ENCODE results near the gene CLIC2.
"Not testable (repeated sequence)": the region's sequence is repeated elsewhere in the genome, so short reads cannot be mapped to it uniquely, and the experiment has no call there.

The CLIC2 gene

GRCh38 chrX:155334486-155335336, at the start of gene CLIC2:
Gene CLIC2, minus strand, starts transcription at chrX:155334614. Its CDS starts 187 bp downstream, at chrX:155334427.
- DNase-seq (ENCODE audit: low spot score) = no peak

DNA sequence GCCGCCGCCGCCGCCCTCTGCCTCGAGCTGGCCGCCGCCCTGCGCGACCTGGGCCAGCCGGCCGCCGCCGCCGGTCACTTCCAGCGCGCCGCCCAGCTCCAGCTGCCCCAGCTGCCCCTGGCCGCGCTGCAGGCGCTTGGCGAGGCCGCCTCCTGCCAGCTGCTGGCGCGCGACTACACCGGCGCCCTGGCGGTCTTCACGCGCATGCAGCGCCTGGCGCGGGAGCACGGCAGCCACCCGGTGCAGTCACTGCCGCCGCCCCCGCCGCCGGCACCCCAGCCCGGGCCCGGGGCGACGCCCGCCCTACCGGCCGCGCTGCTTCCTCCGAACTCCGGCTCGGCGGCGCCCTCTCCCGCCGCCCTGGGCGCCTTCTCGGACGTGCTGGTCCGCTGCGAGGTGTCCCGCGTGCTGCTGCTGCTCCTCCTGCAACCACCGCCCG, 48.1 kb upstream of the CLIC2 start:
- DNase-seq (ENCODE audit: low spot score) = not testable (repeated sequence)

DNA sequence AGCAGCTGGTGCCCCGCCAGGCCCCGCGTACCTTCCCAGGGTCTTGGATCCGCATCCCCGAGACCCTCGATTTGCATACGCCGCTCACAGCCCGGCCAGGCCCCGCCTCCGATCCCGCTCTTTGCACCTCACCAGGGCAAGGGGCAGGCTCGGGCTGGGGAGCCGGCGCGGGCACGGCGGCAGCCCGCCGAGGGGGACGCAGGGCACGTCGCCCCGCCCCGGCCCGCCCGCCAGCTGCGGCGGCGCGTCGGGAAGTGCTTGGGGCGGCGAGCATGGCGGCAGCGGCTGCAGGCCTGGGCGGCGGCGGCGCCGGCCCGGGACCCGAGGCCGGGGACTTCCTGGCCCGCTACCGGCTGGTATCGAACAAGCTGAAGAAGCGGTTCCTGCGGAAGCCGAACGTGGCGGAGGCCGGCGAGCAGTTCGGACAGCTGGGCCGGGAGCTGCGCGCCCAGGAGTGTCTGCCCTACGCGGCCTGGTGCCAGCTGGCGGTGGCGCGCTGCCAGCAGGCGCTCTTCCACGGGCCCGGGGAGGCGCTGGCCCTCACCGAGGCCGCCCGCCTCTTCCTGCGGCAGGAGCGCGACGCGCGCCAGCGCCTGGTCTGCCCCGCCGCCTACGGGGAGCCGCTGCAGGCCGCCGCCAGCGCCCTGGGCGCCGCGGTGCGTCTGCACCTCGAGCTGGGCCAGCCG, 47.6 kb upstream of the CLIC2 start, which contains the start of gene F8A2:
Gene F8A2, plus strand, starts transcription at position 253 of the 686 bp plus-strand sequence. Its CDS starts 20 bp downstream, at position 273.
- DNase-seq (ENCODE audit: low spot score) = not testable (repeated sequence)

DNA sequence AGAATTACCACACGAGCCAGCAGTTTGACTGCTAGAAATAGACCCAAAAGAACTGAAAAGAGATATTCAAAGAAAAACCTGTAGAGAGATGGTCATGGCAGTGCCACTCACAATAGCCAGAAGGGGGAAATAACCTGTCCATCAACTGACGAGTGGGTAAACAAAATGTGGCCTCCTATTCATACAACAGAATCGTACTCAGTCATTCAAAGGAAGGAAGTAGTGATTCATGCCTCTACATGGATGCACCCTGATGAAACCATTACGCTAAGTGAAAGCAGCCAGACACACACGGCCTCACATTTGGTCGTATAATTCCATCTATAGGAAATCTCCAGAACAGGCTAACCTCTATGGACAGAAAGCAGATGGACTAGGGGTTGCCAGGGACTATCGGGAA, 45.4 kb upstream of the CLIC2 start:
- not testable (repeated sequence) for DNase-seq (ENCODE audit: low spot score)

DNA sequence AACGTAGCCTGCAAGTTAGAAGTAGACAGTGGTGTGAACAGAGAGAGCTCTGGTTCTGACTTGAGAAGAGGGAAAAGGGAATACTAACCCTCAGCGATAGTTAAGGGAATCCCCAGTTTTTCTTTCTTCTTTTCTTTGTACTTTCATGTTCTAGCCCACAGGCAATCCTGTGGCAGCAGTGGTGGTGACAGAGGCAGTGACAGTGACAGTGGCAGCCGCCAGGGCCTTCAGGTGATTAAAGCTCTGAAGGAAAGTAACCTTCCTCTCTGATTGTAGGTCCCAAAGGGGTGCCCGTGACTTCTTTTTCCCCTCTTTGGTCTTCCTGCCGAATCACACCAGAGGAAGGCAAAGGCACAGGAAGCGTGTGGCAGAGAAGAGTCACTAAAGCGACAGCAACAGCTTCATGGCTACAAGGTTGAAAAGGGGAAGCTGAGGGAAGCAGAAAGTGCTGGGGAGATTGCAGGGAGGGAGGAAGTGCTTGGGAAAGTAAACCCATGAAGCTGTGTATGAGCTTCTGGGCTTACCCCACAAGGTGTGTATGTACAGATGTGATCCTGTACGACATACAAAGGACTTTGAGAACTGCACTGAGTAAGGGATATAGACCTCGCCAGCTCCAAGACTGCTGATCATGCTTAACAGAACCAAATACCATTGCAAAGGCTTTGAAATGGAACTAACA, 39.5 kb upstream of the CLIC2 start:
- not testable (repeated sequence) for DNase-seq (ENCODE audit: low spot score)

DNA sequence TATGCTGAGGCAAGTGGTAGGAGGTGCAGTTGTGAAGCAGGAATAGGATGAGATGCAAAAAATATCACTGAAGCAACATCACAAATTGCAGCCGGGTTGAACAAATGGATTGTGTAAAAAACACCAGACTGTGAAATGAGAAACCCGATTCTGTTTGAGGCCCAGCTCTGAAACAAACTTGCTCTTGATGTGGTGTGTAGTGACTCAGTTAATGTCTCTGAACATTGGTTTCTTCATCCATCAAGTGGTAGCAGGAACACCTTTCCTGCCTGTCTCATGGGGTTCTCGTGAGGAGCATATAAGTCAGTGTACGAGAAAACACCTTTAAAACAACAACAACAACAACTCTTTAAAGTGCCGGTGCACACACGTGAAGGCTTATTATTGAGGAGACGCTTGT, 29.3 kb upstream of the CLIC2 start:
- not testable (repeated sequence) for DNase-seq (ENCODE audit: low spot score)

GRCh38 chrX:155349448-155349847, 15.0 kb upstream of the CLIC2 start:
- DNase-seq (ENCODE audit: low spot score) = not testable (repeated sequence)

GRCh38 chrX:155345689-155346088, 11.3 kb upstream of the CLIC2 start:
- DNase-seq (ENCODE audit: low spot score) = not testable (repeated sequence)

DNA sequence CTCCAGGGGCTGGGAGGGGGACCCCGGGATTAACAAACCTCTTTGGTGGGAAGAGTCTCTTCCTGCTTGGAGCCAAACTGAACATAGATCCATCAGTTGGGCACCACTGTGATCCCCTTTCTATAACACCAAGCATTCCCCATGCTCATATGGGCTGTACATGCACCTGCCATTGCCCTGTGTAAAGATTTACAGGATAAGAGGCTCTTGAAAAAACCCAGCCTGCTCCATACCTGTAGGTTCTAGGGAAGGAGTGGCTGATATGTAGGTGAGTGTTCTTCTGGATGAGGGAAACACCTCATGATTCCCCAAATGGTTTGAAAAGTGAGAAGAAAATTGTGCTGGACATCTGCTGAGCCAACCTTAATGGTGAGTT, 911 bp upstream of the CLIC2 start:
- DNase-seq (ENCODE audit: low spot score) = not testable (repeated sequence)

GRCh38 chrX:155333544-155334100, 792 bp downstream of the CLIC2 start:
- DNase-seq (ENCODE audit: low spot score) = no peak

DNA sequence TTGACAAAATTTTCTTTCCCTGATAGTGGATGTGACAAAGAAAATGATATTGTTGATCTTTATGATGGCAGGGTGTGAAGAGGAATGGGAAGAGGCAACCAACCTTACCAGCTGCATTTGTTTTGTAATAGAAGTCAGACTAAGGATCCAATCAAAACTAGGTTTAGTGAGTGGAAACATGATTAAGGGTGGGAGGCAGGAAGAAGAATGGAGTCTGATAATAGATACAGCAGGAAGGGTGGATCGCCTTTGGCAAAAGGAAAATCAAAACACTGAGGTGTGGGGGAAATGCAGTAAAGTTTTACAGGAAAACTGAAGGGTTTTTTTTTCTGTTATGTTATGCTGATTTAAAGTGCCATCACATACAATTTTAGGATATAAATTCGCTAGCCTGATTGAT, 3.4 kb downstream of the CLIC2 start:
- DNase-seq (ENCODE audit: low spot score) = no peak

DNA sequence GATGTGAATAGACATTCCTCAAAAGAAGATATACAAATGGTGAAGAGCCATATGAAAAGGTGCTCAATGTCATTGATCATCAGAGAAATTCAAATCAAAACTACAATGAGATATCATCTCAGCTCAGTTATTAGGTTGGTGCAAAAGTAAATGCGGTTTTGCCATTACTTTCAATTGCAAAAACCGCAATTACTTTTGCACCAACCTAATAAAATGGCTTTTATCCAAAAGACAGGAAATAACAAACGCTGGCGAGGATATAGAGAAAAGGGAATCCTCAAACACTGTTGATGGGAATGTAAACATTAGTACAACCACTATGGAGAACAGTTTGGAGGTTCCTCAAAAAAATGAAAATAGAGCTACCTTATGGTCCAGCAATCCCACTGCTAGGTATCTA, 5.1 kb downstream of the CLIC2 start:
- no peak for DNase-seq (ENCODE audit: low spot score)

DNA sequence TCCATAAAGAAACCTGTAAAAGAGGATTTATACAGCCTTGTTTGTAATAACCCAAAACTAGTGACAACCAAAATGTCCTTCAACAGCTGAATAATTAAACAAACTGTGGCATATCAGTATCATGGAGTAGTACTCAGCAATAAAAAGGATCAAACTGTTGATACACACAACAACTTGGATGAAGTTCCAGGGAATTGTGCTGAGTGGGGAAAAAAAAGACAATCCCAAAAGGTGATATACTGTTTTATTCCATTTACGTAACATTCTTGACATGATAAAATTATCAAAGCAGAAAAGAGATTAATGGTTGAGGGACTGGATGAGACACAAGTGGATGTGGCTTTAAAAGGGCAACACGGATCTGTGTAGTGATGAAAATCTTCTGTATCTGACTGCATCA, 7.8 kb downstream of the CLIC2 start:
- DNase-seq (ENCODE audit: low spot score) = no peak

DNA sequence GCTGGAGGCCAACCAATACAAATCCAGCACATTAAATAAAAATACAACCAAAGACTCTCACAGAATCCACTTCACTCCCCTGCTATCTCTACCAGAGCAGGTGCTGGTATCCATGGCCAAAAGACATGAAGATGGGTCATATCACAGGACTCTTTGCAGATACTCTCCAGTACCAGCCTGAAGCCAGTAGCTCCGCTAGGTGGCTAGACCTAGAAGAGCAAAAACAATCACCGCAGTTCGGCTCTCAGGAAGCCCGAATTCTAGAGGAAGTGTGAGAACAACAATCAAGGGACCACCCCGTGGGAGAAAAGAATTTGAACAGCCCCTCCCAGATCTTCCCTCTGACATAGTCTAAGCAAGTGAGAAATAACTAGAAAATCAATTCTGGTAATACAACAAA, 20.2 kb downstream of the CLIC2 start:
- no peak for DNase-seq (ENCODE audit: low spot score)

DNA sequence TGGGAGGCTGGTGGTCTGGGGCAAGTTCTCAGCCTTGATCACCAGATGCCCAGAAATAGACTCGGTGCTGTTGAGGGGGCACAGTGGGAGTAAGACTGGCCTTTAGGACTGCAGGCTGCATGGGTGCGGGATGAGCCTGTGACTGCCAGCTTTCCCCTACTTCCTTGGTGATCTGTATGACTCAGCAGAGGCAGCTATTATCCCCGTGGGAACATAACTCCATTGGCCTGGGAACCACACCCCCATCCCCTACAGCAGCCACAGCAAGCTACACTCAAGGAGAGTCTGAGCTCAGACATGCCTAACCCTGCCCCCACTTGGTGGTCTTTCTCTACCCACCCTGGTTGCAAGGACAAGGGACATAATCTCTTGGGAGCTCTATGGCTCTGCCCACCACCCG, 20.6 kb downstream of the CLIC2 start:
- DNase-seq (ENCODE audit: low spot score) = no peak

GRCh38 chrX:155293771-155294170, 40.6 kb downstream of the CLIC2 start:
- DNase-seq (ENCODE audit: low spot score) = no peak

GRCh38 chrX:155279873-155280272, 54.5 kb downstream of the CLIC2 start:
- DNase-seq (ENCODE audit: low spot score) = no peak

- no peak for DNase-seq (ENCODE audit: low spot score)
These were observed 63.4 kb downstream of the CLIC2 start for GRCh38 chrX:155270969-155271368.

DNA sequence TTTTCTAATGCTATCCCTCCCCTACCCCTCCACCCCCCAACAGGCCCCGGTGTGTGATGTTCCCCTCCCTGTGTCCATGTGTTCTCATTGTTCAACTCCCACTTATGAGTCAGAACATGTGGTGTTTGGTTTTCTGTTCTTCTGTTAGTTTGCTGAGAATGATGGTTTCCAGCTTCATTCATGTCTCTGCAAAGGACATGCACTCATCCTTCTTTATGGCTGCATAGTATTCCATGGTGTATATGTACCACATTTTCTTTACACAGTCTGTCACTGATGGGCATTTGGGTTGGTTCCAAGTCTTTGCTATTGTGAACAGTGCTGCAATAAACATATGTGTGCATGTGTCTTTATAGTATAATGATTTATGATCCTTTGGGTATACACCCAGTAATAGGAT, 66.4 kb downstream of the CLIC2 start:
- DNase-seq (ENCODE audit: low spot score) = not testable (repeated sequence)

DNA sequence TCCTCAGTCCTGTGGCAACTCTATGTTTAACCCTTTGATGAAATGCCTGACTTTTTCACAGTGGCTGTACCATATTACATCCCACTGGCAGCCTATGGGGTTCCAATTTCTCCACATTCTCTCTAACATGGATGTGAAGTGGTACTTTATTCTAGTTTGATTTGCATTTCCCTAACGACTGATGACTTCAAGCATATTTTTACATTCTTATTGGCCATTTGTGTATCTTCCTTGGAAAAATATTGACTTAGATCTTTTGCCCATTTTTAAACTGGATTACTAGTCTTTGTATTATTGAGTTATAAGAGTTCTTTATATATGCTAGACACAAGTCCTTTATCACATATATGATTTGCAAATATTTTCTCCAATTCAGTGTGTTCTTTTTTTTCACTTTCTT, 68.0 kb downstream of the CLIC2 start:
- DNase-seq (ENCODE audit: low spot score) = no peak

DNA sequence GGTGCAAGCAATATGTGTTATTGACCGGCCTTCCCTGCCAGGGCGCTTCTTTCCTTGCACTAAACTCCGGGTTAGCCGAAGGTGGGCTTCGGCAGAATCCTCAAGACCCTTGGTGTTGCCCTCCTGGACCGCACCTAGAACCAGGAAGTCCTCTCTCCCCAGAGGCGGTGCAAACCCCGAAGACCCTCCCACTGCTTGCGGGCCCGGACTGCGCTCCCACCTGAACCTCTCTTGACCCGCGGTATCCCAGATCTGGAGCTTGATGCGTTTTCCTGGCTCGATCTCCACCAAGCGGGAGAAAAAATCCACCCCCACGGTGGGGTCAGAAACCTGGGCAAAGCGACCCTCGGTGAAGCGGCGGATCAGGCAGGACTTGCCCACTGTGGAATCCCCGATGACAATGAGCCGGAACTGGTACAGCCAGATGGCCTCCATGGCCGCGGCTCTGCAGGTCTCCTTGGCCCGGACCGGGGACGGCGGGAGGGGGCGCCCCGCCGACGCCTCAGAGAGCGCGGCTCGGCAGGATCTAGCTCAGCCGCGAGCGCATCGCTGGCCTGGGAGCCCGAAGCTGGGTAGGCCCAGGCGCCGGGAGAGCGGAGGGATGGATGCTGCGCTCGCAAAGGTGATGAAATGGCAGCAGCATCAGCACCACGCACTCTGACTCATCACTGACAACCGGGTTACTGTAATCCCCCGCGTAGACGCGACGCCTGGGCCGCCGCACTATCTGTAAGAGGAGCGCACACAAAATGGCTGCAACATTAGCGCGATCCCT, 70.4 kb downstream of the CLIC2 start, which contains the start of gene RAB39B:
Gene RAB39B, minus strand, starts transcription at position 638 of the 775 bp plus-strand sequence. Its CDS starts 203 bp downstream, at position 435.
- peak; percentile 59 for DNase-seq (ENCODE audit: low spot score)
